DND-41 (cell line): Measurements from ENCODE around the gene SOST.

Experiments
- ATAC-seq: fragments of 200-7000 bp; cut with Tn5 transposase; 3 replicates; pipeline ENCODE4 v1.9.1; 2021; ENCODE audit warnings: low read depth; ENCODE audit not compliant: insufficient read depth
- DNase-seq: peaks from one replicate; pipeline ENCODE4 v3.0.0-alpha.2; 2020
- H2AFZ ChIP-seq: 2 replicates; pipeline ENCODE4 v1.6.0; 2012; ENCODE audit warnings: low read depth, low read length
- H3K27ac ChIP-seq: 2 replicates; pipeline ENCODE4 v1.5.1; 2012; ENCODE audit warnings: low read length, inconsistent platforms
- H3K27me3 ChIP-seq: fragments of 200-600 bp; sonication (generic); 2 replicates; pipeline ENCODE4 v1.6.0; 2012; ENCODE audit warnings: low read length, mild to moderate bottlenecking, inconsistent platforms; ENCODE audit not compliant: insufficient read depth, poor library complexity
- H3K36me3 ChIP-seq: 2 replicates; pipeline ENCODE4 v1.5.1; 2012; ENCODE audit warnings: low read length, inconsistent platforms; ENCODE audit not compliant: insufficient read depth
- H3K4me1 ChIP-seq: 2 replicates; pipeline ENCODE4 v1.5.1; 2012; ENCODE audit warnings: mild to moderate bottlenecking, low read length; ENCODE audit not compliant: insufficient read depth
- H3K4me2 ChIP-seq: 2 replicates; pipeline ENCODE4 v1.6.0; 2012; ENCODE audit warnings: mild to moderate bottlenecking, moderate library complexity, low read length, inconsistent platforms; ENCODE audit not compliant: insufficient read depth
- H3K4me3 ChIP-seq, 2 experiments: fragments of 200-600 bp in 1 of 2; shearing (Covaris generic) in 1 of 2; 2 replicates each; pipeline ENCODE4 v1.5.1; 2012 to 2016; ENCODE audit warnings: inconsistent platforms in 2 of 2, low read length in 2 of 2, mild to moderate bottlenecking in 2 of 2, low read depth in 1 of 2, moderate library complexity in 1 of 2
- H3K79me2 ChIP-seq: 2 replicates; pipeline ENCODE4 v1.6.0; 2012; ENCODE audit warnings: low read length, inconsistent platforms; ENCODE audit not compliant: insufficient read depth
- H3K9ac ChIP-seq: 2 replicates; pipeline ENCODE4 v1.6.0; 2012; ENCODE audit warnings: low read depth, mild to moderate bottlenecking, inconsistent platforms, low read length, moderate library complexity
- H3K9me3 ChIP-seq: 2 replicates; pipeline ENCODE4 v1.5.1; 2012; ENCODE audit warnings: low read length, moderate library complexity, mild to moderate bottlenecking, inconsistent platforms; ENCODE audit not compliant: insufficient read depth, severe bottlenecking
- H4K20me1 ChIP-seq: 2 replicates; pipeline ENCODE4 v1.6.0; 2012; ENCODE audit warnings: low read length; ENCODE audit not compliant: insufficient read depth
- EZH2 ChIP-seq: IDR thresholded peaks from 3 replicates; pipeline ENCODE4 v1.6.1; 2012; ENCODE audit warnings: borderline replicate concordance, low read depth, mild to moderate bottlenecking, moderate library complexity, low read length, inconsistent platforms; ENCODE audit not compliant: severe bottlenecking
- TF ChIP-seq, protein P1 (sequence below): IDR thresholded peaks from 2 replicates; pipeline ENCODE4 v1.5.1; 2012; ENCODE audit warnings: borderline replicate concordance, low read length, moderate library complexity, mild to moderate bottlenecking; ENCODE audit not compliant: poor library complexity, severe bottlenecking; ENCODE audit errors: extremely low read depth

The SOST gene

GRCh38 chr17:43782913-43783680, 24.5 kb upstream of the SOST start:
- H3K9me3 ChIP-seq, result no peaks in the 10 kb centered on the region
- ATAC-seq (no peak), DNase-seq (no peak)
- H3K36me3 ChIP-seq, result no peaks in the 10 kb centered on the region
- no peak overlapping the region for H3K27ac ChIP-seq
- no peaks in the 10 kb centered on the region for H3K4me1 ChIP-seq
- no peaks in the 10 kb centered on the region for H4K20me1 ChIP-seq
- peaks cover 24% of the 10 kb centered on the region for H3K27me3 ChIP-seq
- no peak overlapping the region for H3K9ac ChIP-seq
- H3K4me2 ChIP-seq, result no peak overlapping the region
- H2AFZ ChIP-seq, result no peak overlapping the region
- no peak for TF ChIP-seq EZH2
- H3K79me2 ChIP-seq, result no peaks in the 10 kb centered on the region
- H3K4me3 ChIP-seq, result no peak overlapping the region

GRCh38 chr17:43780135-43780534, 21.5 kb upstream of the SOST start, which contains the start of gene CFAP97D1:
Gene CFAP97D1 (plus strand): TSS chr17:43780435. CDS start chr17:43780463, 28 bp downstream.
- ATAC-seq (no peak), DNase-seq (no peak)
- H3K79me2 ChIP-seq, result no peaks in the 10 kb centered on the region
- no peaks in the 10 kb centered on the region for H3K4me1 ChIP-seq
- no peak within 1 kb of the TSS for H3K9ac ChIP-seq
- no peaks in the 10 kb centered on the region for H4K20me1 ChIP-seq
- TF ChIP-seq EZH2, result no peak
- TF ChIP-seq, protein P1, sequence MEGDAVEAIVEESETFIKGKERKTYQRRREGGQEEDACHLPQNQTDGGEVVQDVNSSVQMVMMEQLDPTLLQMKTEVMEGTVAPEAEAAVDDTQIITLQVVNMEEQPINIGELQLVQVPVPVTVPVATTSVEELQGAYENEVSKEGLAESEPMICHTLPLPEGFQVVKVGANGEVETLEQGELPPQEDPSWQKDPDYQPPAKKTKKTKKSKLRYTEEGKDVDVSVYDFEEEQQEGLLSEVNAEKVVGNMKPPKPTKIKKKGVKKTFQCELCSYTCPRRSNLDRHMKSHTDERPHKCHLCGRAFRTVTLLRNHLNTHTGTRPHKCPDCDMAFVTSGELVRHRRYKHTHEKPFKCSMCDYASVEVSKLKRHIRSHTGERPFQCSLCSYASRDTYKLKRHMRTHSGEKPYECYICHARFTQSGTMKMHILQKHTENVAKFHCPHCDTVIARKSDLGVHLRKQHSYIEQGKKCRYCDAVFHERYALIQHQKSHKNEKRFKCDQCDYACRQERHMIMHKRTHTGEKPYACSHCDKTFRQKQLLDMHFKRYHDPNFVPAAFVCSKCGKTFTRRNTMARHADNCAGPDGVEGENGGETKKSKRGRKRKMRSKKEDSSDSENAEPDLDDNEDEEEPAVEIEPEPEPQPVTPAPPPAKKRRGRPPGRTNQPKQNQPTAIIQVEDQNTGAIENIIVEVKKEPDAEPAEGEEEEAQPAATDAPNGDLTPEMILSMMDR, result no peak
- H3K9me3 ChIP-seq, result no peaks in the 10 kb centered on the region
- H2AFZ ChIP-seq, result no peak within 1 kb of the TSS
- peaks cover 24% of the 10 kb centered on the region for H3K27me3 ChIP-seq
- H3K27ac ChIP-seq, result no peak within 1 kb of the TSS
- H3K36me3 ChIP-seq, result no peaks in the 10 kb centered on the region
- H3K4me3 ChIP-seq, result no peak within 1 kb of the TSS
- H3K4me2 ChIP-seq, result no peak within 1 kb of the TSS

DNA sequence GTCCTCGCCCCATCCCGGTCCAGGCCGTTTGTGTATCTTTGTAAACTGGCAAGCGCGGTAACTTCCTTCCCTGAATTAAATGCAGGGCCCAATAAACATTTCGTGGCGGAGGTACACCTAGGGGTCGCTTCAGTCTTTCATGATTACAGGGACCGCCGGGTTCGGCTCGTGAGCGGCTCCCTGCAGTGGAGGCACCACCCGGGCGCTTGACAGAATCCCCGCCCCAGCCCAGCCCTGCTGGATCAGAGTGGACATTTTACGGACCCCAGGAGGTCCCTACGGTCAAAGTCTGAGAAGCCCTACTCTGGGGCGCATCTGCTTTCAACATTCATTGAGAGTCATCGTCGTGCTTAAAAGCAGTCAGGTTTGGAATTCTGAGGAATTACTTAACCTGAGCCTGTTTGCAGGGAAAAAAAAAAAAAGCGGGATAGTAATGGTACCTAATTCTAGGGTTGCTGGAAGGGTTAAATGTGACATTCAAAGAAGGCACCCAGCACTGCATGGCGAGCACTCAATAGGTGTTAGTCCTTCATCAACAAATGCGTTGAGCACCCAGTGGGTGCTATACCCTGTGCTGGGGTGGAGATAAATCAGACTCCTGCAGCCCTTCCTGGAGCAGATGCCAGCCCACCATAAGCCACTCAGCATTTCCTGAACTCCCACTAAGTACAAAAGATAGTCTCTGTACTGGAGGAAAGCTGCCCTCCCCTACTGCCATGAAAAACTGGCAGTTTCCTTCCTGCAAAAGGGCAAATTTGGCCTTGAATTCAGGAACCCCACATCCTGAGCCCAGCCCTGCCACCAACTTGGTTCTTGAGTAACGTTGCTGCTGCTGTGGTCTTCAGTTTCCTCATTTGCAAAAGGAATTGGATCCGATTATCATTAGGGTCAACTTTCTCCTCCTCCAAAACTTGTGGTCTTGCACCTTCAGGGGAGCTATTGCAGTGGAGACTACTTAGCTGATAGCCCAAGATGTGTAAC, 20.8 kb upstream of the SOST start:
- H3K27ac ChIP-seq, result no peak overlapping the region
- no peaks in the 10 kb centered on the region for H3K9me3 ChIP-seq
- DNase-seq, result no peak
- ATAC-seq, result no peak
- H3K9ac ChIP-seq, result no peak overlapping the region
- peaks cover 24% of the 10 kb centered on the region for H3K27me3 ChIP-seq
- no peak overlapping the region for H2AFZ ChIP-seq
- no peaks in the 10 kb centered on the region for H3K36me3 ChIP-seq
- no peaks in the 10 kb centered on the region for H3K4me1 ChIP-seq
- H3K4me2 ChIP-seq, result no peak overlapping the region
- H3K79me2 ChIP-seq, result no peaks in the 10 kb centered on the region
- no peaks in the 10 kb centered on the region for H4K20me1 ChIP-seq
- no peak for TF ChIP-seq EZH2
- TF ChIP-seq, protein P1, result no peak
- no peak overlapping the region for H3K4me3 ChIP-seq
